Neural progenitor cell (in vitro differentiated cells): Measurements from ENCODE around the gene PCLO.

Experiments
- EZH2 ChIP-seq: fragments of 200-600 bp; sonication (generic); IDR thresholded peaks from 2 replicates; pipeline ENCODE4 v1.6.1; 2017; ENCODE audit warnings: antibody characterized with exemption, mild to moderate bottlenecking, moderate library complexity
- EZH2phosphoT487 ChIP-seq: fragments of 200-600 bp; sonication (generic); IDR thresholded peaks from 2 replicates; pipeline ENCODE4 v1.6.1; 2017; ENCODE audit warnings: antibody characterized with exemption
- TF ChIP-seq, protein P1 (sequence below): fragments of 200-600 bp; sonication (generic); IDR thresholded peaks from 2 replicates; pipeline ENCODE4 v1.5.1; 2017; ENCODE audit warnings: antibody characterized with exemption, mild to moderate bottlenecking

DNA sequence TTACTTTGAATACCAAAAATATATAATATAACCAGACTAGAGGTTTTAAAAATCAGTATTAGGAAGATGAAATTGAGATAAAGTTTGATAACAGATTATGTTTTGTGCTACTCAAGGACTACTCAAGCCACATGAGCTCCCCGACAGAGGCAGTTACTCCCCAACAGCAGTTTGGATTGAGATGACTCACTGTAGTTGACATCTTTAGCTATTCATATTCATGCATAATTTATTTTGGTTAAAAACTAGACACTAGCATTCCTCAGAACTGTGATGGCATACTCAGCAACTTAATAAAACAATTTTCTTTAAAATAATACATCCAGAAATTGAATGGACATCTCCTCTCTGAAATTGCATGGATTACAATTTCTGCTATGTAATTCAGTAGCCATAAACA lies 19.6 kb downstream of the PCLO start:
- TF ChIP-seq, protein P1, sequence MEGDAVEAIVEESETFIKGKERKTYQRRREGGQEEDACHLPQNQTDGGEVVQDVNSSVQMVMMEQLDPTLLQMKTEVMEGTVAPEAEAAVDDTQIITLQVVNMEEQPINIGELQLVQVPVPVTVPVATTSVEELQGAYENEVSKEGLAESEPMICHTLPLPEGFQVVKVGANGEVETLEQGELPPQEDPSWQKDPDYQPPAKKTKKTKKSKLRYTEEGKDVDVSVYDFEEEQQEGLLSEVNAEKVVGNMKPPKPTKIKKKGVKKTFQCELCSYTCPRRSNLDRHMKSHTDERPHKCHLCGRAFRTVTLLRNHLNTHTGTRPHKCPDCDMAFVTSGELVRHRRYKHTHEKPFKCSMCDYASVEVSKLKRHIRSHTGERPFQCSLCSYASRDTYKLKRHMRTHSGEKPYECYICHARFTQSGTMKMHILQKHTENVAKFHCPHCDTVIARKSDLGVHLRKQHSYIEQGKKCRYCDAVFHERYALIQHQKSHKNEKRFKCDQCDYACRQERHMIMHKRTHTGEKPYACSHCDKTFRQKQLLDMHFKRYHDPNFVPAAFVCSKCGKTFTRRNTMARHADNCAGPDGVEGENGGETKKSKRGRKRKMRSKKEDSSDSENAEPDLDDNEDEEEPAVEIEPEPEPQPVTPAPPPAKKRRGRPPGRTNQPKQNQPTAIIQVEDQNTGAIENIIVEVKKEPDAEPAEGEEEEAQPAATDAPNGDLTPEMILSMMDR, result no peak
- TF ChIP-seq EZH2, result no peak
- TF ChIP-seq EZH2phosphoT487, result no peak
